ENCODE data around the gene ZMIZ1.

The ZMIZ1 gene

GRCh38 chr10:79349766-79350406, 281.1 kb downstream of the ZMIZ1 start:
- no peak for DNase-seq

GRCh38 chr10:79350407-79351154, 281.8 kb downstream of the ZMIZ1 start:
- no peak for DNase-seq

- no peak for DNase-seq
Measured at GRCh38 chr10:79351332-79351731, 282.6 kb downstream of the ZMIZ1 start.

GRCh38 chr10:79352035-79352877, 283.5 kb downstream of the ZMIZ1 start:
- no peak for DNase-seq

GRCh38 chr10:79353000-79353406, 284.2 kb downstream of the ZMIZ1 start:
- DNase-seq = no peak

GRCh38 chr10:79353726-79354125, 285.0 kb downstream of the ZMIZ1 start:
- DNase-seq = no peak

GRCh38 chr10:79354141-79354540, 285.4 kb downstream of the ZMIZ1 start:
- DNase-seq = no peak

GRCh38 chr10:79354615-79355014, 285.8 kb downstream of the ZMIZ1 start:
- no peak for DNase-seq

- no peak for DNase-seq
Measured at GRCh38 chr10:79355420-79356017, 286.8 kb downstream of the ZMIZ1 start.

GRCh38 chr10:79356104-79356503, 287.3 kb downstream of the ZMIZ1 start:
- no peak for DNase-seq

- no peak for DNase-seq
Measured at GRCh38 chr10:79357180-79357579, 288.4 kb downstream of the ZMIZ1 start.

GRCh38 chr10:79358811-79359210, 290.0 kb downstream of the ZMIZ1 start:
- DNase-seq = no peak

GRCh38 chr10:79359816-79360498, 291.2 kb downstream of the ZMIZ1 start:
- DNase-seq = no peak

- DNase-seq = no peak
Measured at GRCh38 chr10:79360499-79361342, 292.0 kb downstream of the ZMIZ1 start.

- DNase-seq = no peak
Measured at GRCh38 chr10:79361726-79362397, 293.1 kb downstream of the ZMIZ1 start.
